Lower lobe of right lung (tissue), 2 donors: Measurements from ENCODE around the gene OCEL1. TPM values are rescaled to one million over a fixed set of nuclear protein-coding genes. Genes with fewer than 3 reads are reported as not detected.

Experiments
- ATAC-seq, 2 donors: fragments of 200-7000 bp; cut with Tn5 transposase; one replicate each; pipeline ENCODE4 v1.9.1; 2020 to 2022; ENCODE audit warnings: mild to moderate bottlenecking in 2 of 2, moderate library complexity in 2 of 2
- DNase-seq: peaks from one replicate; pipeline ENCODE4 v3.0.0-alpha.2; 2020
- H3K27ac ChIP-seq: fragments of 200-600 bp; one replicate; pipeline ENCODE4 v1.8.0; 2022
- H3K27me3 ChIP-seq: fragments of 200-600 bp; one replicate; pipeline ENCODE4 v1.8.0; 2022; ENCODE audit warnings: low read depth
- H3K36me3 ChIP-seq: fragments of 200-600 bp; one replicate; pipeline ENCODE4 v1.8.0; 2022; ENCODE audit warnings: mild to moderate bottlenecking
- H3K4me1 ChIP-seq: fragments of 200-600 bp; one replicate; pipeline ENCODE4 v1.8.0; 2022
- H3K4me3 ChIP-seq: fragments of 200-600 bp; one replicate; pipeline ENCODE4 v1.8.0; 2022; ENCODE audit warnings: mild to moderate bottlenecking
- H3K9me3 ChIP-seq: fragments of 200-600 bp; one replicate; pipeline ENCODE4 v1.8.0; 2022
- intact Hi-C: fragments of 100-400 bp; cut with DNase I; formaldehyde crosslinking; loops from one replicate; pipeline ENCODE4 v1.11.0; 2022
- total RNA-seq: library from RNA; stranded (reverse); fragmentation: NEBNext Ultra II Directional; extraction: Animal tissue kit (Norgen Biotek cat#: 25700); gene quantifications from one replicate; pipeline ENCODE4 v1.2.1, GENCODE V29; 2021
- TF ChIP-seq, protein P1 (sequence below): fragments of 200-600 bp; IDR thresholded peaks from one replicate; pipeline ENCODE4 v1.8.0; 2022; ENCODE audit warnings: antibody characterized with exemption, mild to moderate bottlenecking
- donor health status: DM: no; HTN: yes; CAD: no; lungs with severe emphysema.

The OCEL1 gene
- total RNA-seq, 1 donor from 2014 or later, result 37.2 TPM

DNA sequence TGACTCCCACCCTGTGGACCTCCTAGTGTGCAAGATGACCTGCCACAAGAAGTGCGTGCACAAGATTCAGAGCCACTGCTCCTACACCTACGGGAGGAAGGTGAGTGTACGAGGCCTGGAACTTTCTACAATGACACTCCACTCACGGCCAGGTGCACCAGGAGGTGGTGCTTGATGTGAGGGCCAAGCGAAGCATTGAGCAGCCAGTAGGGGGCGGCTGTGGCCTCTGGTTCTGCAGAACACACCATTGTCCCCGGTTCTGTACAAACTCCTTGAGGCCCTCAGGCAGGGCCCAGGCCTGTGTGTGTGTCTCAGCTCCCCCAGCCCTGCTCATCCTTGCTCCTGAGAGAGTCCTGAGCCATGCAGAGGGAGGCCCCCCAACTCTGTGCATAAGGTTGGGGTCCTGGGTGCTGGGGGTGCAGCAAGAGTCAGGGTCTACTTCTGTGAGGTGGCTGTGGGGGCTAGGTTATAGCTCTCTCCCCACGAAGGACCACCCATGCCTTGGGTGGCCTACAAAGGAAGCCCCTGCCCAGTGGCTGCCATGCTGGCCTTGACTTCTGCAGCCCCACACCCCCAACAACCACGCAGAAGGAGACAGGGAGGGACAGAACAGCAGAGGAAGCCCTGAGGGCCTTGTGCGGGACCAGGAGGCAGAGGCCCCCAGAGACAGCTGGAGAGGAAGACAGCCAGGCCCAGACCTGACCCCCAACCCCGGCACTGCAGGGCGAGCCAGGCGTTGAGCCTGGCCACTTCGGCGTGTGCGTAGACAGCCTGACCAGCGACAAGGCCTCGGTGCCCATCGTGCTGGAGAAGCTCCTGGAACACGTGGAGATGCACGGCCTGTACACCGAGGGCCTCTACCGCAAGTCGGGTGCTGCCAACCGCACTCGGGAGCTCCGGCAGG is 20.5 kb upstream of the OCEL1 start:
- Histone ChIP-seq H3K4me3 (no peak overlapping the region), H3K36me3 (peaks cover 100% of the 10 kb centered on the region)
- intact Hi-C loops, result no loop called here

DNA sequence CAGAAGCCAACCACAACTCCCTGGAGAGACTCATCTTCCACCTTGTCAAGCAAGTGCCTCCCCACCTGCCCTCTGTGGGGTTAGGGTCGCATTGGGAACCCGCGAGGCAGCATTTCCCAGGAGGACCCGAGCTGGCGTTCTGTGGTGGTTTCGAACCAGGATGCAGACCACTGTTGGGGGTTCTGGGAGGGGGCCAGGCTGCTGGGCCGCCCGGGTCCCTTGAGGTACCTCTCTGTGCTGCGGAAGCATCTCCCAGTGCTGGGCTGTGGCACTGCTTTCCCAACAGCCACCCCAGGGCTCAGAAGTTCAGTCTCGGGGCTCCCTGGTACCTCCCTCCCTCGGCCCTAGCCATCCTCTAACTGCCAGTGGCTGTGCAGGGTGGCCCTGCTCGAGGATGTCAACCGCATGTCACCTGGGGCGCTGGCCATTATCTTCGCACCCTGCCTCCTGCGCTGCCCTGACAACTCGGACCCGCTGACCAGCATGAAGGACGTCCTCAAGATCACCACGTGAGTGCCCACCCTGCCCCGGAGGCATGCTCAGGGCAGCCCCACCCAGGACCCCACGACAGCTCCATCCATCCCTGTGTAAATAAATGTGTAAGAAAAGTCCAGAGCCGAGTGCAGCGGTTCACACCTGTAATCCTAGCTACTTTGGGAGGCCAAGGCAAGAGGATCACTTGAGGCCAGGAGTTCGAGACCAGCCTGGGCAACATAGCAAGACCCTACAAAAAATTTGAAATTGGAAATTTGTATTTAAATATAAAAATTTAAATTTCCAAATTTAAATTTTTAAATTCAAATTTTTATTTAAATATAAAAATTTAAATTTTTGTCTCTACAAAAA is 19.1 kb upstream of the OCEL1 start:
- no peak overlapping the region for H3K4me3 ChIP-seq
- H3K4me1 ChIP-seq, result no peaks in the 10 kb centered on the region
- DNase-seq (no peak), ATAC-seq (no peak)
- no peaks in the 10 kb centered on the region for H3K9me3 ChIP-seq
- H3K27me3 ChIP-seq, result no peaks in the 10 kb centered on the region
- TF ChIP-seq, protein P1, sequence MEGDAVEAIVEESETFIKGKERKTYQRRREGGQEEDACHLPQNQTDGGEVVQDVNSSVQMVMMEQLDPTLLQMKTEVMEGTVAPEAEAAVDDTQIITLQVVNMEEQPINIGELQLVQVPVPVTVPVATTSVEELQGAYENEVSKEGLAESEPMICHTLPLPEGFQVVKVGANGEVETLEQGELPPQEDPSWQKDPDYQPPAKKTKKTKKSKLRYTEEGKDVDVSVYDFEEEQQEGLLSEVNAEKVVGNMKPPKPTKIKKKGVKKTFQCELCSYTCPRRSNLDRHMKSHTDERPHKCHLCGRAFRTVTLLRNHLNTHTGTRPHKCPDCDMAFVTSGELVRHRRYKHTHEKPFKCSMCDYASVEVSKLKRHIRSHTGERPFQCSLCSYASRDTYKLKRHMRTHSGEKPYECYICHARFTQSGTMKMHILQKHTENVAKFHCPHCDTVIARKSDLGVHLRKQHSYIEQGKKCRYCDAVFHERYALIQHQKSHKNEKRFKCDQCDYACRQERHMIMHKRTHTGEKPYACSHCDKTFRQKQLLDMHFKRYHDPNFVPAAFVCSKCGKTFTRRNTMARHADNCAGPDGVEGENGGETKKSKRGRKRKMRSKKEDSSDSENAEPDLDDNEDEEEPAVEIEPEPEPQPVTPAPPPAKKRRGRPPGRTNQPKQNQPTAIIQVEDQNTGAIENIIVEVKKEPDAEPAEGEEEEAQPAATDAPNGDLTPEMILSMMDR, result no peak
- no peak overlapping the region for H3K27ac ChIP-seq
- peaks cover 100% of the 10 kb centered on the region for H3K36me3 ChIP-seq
- intact Hi-C loops, result no loop called here

More for the DNA sequence above, 20.5 kb upstream of the OCEL1 start:
- no peaks in the 10 kb centered on the region for H3K4me1 ChIP-seq
- H3K27ac ChIP-seq, result no peak overlapping the region
- H3K9me3 ChIP-seq, result no peaks in the 10 kb centered on the region
- peak; percentile 75 to 78 for ATAC-seq
- no peaks in the 10 kb centered on the region for H3K27me3 ChIP-seq
- DNase-seq, result peak; percentile 82
- TF ChIP-seq, protein P1, result peak; percentile 76

DNA sequence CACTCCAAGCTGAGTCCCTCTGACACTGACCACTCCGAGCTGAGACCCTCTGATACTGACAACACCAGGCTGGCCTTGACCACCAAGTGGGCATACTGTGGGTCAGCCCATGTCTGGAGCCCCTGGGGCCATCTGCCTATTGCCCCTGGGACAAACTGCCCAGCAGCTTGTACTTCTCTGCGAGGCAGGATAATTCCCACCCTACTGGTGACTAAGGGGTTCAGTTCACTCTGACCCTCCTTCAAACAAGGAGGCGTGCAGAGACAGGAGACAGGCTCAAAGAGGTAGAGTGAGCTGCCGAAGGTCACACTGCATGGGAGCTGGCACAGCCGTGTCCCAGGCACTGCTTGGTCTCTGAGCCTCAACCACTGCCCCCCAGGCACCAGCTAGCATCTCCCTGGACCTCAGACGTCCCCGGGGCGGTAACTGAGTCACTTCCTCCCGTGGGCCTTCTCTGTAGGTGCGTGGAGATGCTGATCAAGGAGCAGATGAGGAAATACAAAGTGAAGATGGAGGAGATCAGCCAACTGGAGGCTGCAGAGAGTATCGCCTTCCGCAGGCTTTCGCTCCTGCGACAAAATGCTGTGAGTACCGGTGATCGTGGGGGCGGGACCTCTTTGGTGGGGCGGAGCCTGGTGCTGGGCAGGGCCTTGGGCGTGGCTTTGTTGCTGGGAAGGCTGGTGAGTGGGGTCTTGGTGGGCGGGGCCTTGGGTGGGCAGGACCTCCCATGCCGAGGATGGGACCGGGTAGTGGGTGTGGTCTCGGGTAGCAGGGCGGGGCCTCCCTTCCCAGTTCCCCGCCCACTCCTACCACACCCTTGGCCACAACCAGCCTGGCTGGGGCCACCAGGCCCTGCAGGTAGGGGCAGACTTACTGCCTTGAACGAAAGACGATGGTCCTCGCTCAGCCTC is 16.6 kb upstream of the OCEL1 start:
- Histone ChIP-seq H3K9me3 (no peaks in the 10 kb centered on the region), H3K27ac (no peak overlapping the region), H3K27me3 (no peaks in the 10 kb centered on the region), H3K4me1 (peaks cover under 1% of the 10 kb centered on the region), H3K36me3 (peaks cover 87% of the 10 kb centered on the region), H3K4me3 (no peak overlapping the region)
- ATAC-seq, result no peak
- TF ChIP-seq, protein P1, result no peak
- intact Hi-C loops, result no loop called here
- DNase-seq, result no peak

DNA sequence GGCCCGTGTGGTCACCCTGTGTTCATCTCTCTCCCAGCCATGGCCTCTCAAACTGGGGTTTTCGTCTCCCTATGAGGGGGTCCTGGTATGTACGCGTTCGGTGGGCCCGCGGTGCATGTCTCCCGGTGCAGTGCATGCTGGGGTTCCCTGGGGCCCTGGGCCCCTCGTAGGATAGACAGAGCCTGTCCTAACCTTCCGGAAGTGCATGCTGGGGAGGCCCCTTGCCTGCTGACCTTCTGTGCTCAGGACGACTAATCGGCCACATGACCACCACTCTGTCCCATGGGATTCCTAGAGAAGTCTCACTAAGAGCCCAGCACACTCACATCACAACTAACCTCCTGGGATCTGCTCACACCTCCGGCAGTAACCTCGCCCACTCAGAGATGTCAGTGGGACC is 15.7 kb upstream of the OCEL1 start:
- no peaks in the 10 kb centered on the region for H3K9me3 ChIP-seq
- no peak for DNase-seq
- no peaks in the 10 kb centered on the region for H3K27me3 ChIP-seq
- H3K27ac ChIP-seq, result no peak overlapping the region
- H3K4me1 ChIP-seq, result peaks cover 7% of the 10 kb centered on the region
- intact Hi-C loops, result no loop called here
- H3K36me3 ChIP-seq, result peaks cover 78% of the 10 kb centered on the region
- TF ChIP-seq, protein P1, result no peak
- no peak for ATAC-seq
- no peak overlapping the region for H3K4me3 ChIP-seq
